HG03521 (cell line): ENCODE results near the gene VPS13D.
"Not testable (repeated sequence)": the region's sequence is repeated elsewhere in the genome, so short reads cannot be mapped to it uniquely, and the experiment has no call there.

Experiments
- ATAC-seq: cut with Tn5 transposase; IDR thresholded peaks from one replicate; pipeline ENCODE4 v1.9.1; 2021; ENCODE audit warnings: mild to moderate bottlenecking, moderate library complexity; ENCODE audit not compliant: unreplicated experiment

The VPS13D gene

DNA sequence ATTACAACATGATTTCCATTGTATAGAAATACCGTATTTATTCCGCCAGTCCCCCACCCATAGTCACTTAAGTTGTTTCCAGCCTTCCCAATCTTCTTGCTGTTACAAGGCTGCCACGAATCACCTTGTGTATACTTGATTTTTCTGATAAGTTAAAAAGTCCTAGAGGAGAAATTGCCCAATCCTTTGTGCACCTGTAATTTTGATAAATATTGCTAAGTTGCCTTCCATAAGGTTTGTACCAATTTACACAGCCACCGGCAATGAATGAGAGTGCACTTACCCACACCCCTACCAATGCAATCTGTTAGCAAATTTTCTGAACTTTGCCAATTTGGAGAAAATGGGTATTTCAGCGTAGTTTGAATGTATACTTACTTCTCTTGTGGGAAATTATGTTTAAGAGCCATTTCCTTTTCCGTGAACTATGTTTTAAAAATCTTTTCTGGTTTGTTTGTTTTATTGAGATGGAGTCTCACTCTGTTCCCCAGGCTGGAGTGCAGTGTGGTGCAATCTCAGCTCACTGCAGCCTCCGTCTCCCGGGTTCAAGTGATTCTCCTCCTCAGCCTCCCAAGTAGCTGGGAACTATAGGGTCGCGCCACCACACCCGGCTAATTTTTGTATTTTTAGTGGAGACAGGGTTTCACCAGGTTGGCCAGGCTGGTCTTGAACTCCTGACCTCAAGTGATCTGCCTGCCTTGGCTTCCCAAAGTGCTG, 300.8 kb downstream of the VPS13D start:
- ATAC-seq = no peak

DNA sequence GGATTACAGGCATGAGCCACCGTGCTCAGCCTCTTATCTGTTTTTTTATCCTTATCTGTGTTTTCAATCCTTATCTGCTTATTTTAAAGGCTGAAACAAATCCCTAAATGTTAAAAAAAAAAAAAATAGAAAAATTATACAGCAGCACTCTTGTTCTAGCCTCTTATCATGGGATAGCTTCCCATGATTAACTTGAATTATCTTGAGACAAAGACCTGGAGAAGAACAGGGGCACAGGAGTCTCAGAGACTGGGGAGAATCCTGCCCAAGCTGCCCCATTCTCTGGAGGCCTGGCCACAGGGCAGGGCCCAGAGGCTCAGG, 301.3 kb downstream of the VPS13D start:
- no peak for ATAC-seq

DNA sequence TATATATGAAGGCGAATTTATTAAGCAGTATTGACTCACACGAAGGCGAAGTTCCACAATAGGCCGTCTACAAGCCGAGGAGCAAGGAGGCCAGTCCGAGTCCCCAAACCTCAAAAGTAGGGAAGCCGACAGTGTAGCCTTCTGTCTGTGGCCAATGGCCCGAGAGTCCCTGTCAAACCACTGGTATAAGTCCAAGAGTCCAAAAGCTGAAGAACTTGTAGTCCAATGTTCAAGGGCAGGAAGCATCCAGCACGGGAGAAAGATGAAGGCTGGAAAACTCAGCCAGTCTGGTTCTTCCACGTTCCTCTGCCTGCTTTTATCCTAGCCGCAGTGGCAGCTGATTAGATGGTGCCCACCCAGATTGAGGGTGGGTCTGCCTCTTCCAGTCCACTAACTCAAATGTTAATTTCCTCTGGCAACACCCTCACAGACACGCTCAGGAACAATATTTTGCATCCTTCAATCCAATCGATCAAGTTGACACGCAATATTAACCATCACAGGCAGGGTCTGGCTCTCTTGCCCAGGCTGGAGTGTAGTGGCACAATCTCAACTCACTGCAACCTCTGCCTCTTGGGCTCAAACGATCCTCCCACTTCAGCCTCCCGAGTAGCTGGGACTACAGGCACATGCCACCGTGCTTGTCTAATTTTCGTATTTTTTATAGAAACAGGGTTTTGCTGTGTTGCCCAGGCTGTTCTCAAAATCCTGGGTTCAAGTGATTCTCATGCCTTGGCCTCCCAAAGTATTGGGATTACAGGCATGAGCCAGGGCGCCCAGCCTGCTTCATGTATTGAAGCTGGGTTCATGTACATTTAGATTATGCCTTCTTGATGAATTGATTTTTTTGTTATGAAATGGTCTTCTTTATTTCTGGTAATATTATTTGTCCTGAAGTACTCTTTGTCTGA, 302.8 kb downstream of the VPS13D start:
- no peak for ATAC-seq

GRCh38 chr1:12536023-12536639, 306.3 kb downstream of the VPS13D start:
- no peak for ATAC-seq

DNA sequence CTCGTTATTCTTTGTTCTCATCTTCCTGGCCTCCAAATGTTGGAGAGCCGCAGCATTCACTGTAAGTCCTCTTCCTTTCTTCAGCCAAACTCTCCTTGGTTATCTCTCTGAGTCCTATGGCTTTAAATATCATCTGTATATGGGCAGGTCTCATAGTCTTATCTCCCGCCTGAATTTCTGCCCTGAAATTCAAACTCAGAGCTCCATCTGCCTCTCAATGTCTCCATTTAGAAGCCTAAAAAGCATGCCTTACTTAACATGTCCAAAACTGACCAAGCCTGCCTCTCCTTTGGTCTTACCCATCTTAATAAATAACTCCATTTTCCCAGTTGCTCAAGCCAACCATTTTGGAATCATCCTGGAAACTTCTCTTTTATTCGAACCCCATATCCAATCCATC, 307.5 kb downstream of the VPS13D start:
- ATAC-seq = no peak

DNA sequence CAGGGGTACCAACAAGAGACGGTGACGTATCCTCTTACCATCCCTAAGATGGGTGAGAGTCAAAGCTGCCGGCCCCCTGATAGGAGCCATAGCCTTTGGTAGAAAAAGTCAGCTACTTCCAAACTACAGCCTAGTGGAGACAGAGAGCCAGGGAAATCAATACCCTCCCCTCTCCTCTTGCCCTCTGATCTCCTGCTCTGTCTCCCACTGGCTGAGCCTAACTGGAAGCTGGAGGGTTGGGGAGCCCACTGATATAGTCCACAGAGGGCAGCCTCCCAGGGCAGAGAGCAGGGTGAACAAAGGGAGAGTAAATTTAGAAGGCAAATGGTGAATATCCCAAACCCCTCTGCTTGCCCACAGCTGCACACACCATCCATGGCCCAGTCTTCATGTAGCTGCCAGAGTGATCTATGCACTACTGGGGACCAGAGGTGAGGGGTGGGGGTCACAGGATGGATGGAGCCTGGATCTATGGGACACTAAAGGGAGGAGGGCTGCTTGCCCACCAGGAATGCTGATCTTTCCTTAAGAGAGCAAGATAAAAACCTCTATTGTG, 308.2 kb downstream of the VPS13D start:
- ATAC-seq = no peak

- ATAC-seq = not testable (repeated sequence)
Observed at GRCh38 chr1:12538536-12538935, 308.7 kb downstream of the VPS13D start.

DNA sequence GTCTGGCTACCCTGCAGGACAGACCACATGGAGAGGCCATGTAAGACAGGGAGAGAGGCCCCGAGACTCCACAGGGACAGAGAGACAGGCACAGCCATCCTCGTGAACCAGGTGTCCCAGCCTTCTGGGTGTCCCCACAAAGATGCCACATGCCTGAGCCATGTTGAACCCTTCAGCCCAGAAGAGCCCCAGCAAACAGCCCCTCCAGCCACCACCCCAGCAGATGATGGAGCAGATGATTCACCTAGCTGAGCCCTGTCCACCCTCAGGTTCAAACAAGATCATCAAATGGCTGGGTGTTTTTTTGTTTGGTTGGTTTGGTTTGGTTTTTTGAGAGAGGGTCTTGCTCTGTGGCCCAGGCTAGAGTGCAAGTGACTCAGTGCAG, 309.5 kb downstream of the VPS13D start:
- no peak for ATAC-seq

- ATAC-seq = no peak
Observed at GRCh38 chr1:12539705-12540579, 310.1 kb downstream of the VPS13D start.

DNA sequence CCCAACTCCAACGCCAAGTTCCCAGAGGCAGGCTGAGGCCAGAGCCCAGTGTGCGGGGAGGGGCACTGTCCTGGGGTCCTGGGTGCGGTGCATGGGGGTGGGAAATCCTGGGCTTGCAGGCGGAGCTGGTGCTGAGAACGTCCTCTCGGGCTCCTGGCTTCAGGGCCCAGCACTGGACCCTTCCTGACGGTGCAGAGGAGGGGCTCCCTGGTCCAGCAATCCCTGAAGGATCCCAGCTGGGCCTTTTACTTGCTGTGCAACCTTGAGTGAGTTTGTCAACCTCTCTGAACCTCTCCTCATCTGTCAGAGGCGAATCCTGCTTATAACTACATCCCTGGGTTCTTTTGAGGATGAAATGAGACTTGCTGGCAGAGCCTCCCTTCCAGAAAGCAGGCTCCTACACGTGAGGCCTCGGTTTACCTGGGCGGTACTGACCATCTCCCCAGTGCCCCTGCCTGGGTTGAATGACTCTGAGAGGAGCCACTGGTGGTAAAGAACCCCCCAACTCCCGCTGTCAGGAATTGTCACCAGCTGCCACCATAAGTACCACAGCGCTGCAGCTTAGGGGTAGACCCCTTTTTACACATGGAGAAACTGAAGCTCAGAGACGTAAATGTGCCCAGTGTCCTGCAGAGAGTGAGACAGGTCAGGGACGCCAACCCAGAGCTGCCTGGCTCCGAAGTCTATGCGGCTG, 310.9 kb downstream of the VPS13D start:
- no peak for ATAC-seq

- no peak for ATAC-seq
Observed at GRCh38 chr1:12541274-12542137, 311.7 kb downstream of the VPS13D start.

DNA sequence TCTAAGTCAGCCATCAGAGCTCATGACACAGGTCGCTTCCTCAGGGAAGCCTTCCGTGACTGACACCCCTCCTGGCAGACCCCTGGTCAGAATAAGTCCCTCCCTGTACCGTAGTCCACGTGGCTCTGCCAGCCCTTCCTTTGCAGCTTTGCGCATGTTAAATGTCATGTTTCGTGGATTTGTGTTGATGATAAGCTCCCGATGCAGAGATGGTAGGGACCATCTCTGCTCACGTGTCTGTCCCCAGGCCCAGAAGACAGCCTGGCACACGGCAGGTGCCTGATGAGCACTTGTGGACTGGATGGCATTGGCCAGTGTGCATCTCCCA, 312.3 kb downstream of the VPS13D start:
- ATAC-seq = no peak

- ATAC-seq = no peak
Observed at GRCh38 chr1:12542616-12543592, 313.1 kb downstream of the VPS13D start.

- ATAC-seq = no peak
Observed at GRCh38 chr1:12543740-12544154, 313.9 kb downstream of the VPS13D start.

GRCh38 chr1:12544357-12544756, 314.5 kb downstream of the VPS13D start:
- no peak for ATAC-seq

DNA sequence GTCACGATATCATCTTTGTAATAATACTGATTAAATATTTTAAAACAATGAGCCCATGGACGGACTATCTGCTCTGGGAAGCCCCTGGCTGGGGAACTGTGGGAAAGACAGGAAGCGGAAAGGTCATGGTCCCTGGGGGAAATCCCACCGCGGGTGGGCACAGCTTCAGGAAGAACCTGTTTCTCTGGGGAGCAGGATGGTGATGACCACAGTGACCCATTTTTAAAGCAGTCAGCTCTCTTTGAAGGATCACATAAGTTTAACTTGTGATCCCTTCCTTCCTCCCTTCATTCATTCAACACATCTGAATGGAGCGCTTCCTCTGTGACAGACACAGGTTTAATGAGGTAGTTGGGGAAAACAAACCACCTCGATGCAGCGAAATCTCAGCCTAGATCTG, 315.2 kb downstream of the VPS13D start:
- no peak for ATAC-seq

DNA sequence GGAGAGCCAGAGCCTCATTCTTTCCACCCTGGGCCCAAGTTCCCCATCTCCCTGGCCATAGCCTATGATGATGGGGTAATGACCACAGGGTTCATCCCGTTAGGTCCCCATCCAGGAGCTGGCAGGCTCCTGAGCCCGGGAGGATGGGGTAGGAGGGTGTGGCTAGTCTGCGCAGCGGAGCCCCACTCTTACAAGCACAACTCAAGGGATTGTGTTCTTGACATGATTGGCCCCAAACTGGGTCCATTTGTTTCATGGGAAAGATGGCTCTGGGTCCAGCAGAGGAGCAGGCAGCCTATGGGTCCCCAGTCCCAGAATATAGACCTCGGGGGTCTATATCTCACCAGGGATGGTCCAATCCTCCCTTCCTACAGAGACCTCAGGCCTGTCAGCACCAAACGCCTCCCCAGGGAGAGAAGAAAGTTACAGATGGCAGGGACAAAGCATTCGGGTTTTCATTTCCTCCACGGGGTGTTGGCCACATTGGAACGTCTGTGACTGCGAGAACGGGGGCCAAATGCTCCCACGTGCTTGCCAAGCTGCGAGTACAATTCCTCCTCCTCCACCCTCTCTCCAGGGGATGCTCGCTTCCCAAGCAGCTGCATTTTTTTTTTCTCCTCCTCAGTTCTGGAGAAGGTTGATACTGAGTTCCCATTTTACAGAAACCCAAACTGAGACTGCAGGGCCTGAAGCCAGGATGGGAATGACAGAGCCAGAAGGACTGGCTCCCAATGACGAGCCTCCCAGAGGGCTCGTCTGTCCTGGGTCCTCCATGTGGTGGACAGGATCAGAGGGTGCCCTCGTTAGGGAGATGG, 317.1 kb downstream of the VPS13D start:
- no peak for ATAC-seq
